Panc1 (cell line): ENCODE measurements around the gene KIZ. TPM values are rescaled to one million over a fixed set of nuclear protein-coding genes. Genes with fewer than 3 reads are reported as not detected.

Experiments
- ATAC-seq: fragments of 200-7000 bp; cut with Tn5 transposase; 2 replicates; pipeline ENCODE4 v1.9.1; 2020; ENCODE audit warnings: mild to moderate bottlenecking, moderate library complexity
- BruUV-seq: library from RNA; stranded (reverse); fragments of 400-500 nt; replicated peaks from 2 replicates; lab custom pipeline; 2021; lab: Mats Ljungman, UMichigan
- CTCF ChIA-PET: fragments of 300-600 bp; sonication (Branson Sonifier 250); formaldehyde crosslinking; loops from one replicate; lab custom pipeline; 2022; ENCODE audit warnings: antibody characterized with exemption; lab: Charles Lee
- POLR2A ChIA-PET: fragments of 300-600 bp; sonication (Branson Sonifier 250); formaldehyde crosslinking; loops from one replicate; lab custom pipeline; 2022; ENCODE audit warnings: antibody characterized with exemption; lab: Charles Lee
- DNase-seq: peaks from one replicate; pipeline ENCODE4 v3.0.0-alpha.2; 2010; ENCODE audit warnings: low read depth, low spot score
- H3K27ac ChIP-seq: 2 replicates; pipeline ENCODE4 v1.5.1; 2011; ENCODE audit warnings: mild to moderate bottlenecking, low read length, inconsistent platforms
- H3K27me3 ChIP-seq: fragments of 200-500 bp; sonication (Bioruptor generic); 2 replicates; pipeline ENCODE4 v1.6.0; 2014; ENCODE audit warnings: low read length, inconsistent platforms; ENCODE audit not compliant: control insufficient read depth, insufficient read depth
- H3K36me3 ChIP-seq: fragments of 200-500 bp; sonication (Bioruptor generic); 2 replicates; pipeline ENCODE4 v1.5.1; 2014; ENCODE audit warnings: inconsistent platforms, mild to moderate bottlenecking, low read length, moderate library complexity; ENCODE audit not compliant: control insufficient read depth, insufficient read depth
- H3K4me1 ChIP-seq: 2 replicates; pipeline ENCODE4 v1.5.1; 2011; ENCODE audit warnings: inconsistent platforms, mild to moderate bottlenecking, low read length, moderate library complexity; ENCODE audit not compliant: control insufficient read depth, insufficient read depth
- H3K4me3 ChIP-seq, 2 experiments: 2 replicates each; pipeline ENCODE4 v1.5.1; 2011 to 2012; ENCODE audit warnings: low read depth in 2 of 2, low read length in 2 of 2, mild to moderate bottlenecking in 2 of 2, inconsistent platforms in 1 of 2, moderate library complexity in 1 of 2
- H3K9me3 ChIP-seq: fragments of 200-500 bp; sonication (Bioruptor generic); 2 replicates; pipeline ENCODE4 v1.5.1; 2014; ENCODE audit warnings: low read depth, mild to moderate bottlenecking, inconsistent platforms, low read length, moderate library complexity; ENCODE audit not compliant: control insufficient read depth, insufficient read depth
- POLR2AphosphoS5 ChIP-seq: IDR thresholded peaks from 2 replicates; pipeline ENCODE4 v1.6.1; 2012; ENCODE audit warnings: mild to moderate bottlenecking, low read depth, low read length, moderate library complexity
- SIN3A ChIP-seq: IDR thresholded peaks from 2 replicates; pipeline ENCODE4 v1.6.1; 2012; ENCODE audit warnings: low read depth, mild to moderate bottlenecking, low read length, moderate library complexity, borderline replicate concordance; ENCODE audit not compliant: insufficient read depth
- TCF7L2 ChIP-seq: IDR thresholded peaks from 2 replicates; pipeline ENCODE4 v1.6.1; 2011; ENCODE audit warnings: mild to moderate bottlenecking, low read depth, low read length, inconsistent platforms
- in situ Hi-C: cut with HindIII; loops from 2 replicates; pipeline ENCODE4 v1.10.0; 2016; ENCODE audit warnings: low sequenced_read_pairs, low pct_unique_long_range_greater_than_20kb
- intact Hi-C: fragments of 100-400 bp; cut with micrococcal nuclease; formaldehyde crosslinking; loops from one replicate; pipeline ENCODE4 v1.10.0; 2022; ENCODE audit not compliant: unreplicated experiment
- total RNA-seq: library from RNA; stranded (reverse); gene quantifications from one replicate; pipeline ENCODE4 v1.2.1, GENCODE V29; 2021; ENCODE audit not compliant: unreplicated experiment
- TF ChIP-seq, protein P1 (sequence below), 2 experiments: IDR thresholded peaks; 2 replicates each; pipeline ENCODE4 v1.6.1; 2011 to 2012; ENCODE audit warnings: low read depth in 2 of 2, control low read depth in 1 of 2, low read length in 1 of 2, mild to moderate bottlenecking in 1 of 2, moderate library complexity in 1 of 2; ENCODE audit not compliant: insufficient read depth in 1 of 2
- TF ChIP-seq, protein P2 (sequence below): fragments of 450-650 bp; IDR thresholded peaks from 2 replicates; pipeline ENCODE4 v1.5.1; 2017; ENCODE audit warnings: mild to moderate bottlenecking

The KIZ gene
- total RNA-seq, 1 experiment from 2014 or later: 6.5 TPM

DNA sequence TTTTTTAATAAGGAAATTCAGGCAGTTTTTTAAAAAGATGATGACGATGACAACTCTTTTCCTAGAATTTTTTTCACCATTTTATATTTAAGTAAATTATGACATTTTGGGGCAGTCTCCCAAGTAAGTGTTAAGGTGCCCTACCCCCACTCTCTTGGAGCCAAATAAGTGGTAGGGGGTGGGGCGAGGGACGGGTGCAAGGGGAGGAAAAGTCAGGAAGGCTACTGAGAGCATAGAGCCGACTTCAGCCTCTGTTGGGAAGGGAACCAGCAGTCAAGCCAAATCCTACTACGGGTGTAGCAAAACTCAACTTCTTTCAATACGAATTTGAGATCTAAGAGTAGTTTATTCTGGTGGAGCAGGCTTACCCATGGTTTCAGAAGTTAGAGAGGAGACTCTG is 54.4 kb downstream of the KIZ start:
- TF ChIP-seq TCF7L2 (no peak), POLR2AphosphoS5 (no peak), SIN3A (no peak)
- TF ChIP-seq, protein P1, sequence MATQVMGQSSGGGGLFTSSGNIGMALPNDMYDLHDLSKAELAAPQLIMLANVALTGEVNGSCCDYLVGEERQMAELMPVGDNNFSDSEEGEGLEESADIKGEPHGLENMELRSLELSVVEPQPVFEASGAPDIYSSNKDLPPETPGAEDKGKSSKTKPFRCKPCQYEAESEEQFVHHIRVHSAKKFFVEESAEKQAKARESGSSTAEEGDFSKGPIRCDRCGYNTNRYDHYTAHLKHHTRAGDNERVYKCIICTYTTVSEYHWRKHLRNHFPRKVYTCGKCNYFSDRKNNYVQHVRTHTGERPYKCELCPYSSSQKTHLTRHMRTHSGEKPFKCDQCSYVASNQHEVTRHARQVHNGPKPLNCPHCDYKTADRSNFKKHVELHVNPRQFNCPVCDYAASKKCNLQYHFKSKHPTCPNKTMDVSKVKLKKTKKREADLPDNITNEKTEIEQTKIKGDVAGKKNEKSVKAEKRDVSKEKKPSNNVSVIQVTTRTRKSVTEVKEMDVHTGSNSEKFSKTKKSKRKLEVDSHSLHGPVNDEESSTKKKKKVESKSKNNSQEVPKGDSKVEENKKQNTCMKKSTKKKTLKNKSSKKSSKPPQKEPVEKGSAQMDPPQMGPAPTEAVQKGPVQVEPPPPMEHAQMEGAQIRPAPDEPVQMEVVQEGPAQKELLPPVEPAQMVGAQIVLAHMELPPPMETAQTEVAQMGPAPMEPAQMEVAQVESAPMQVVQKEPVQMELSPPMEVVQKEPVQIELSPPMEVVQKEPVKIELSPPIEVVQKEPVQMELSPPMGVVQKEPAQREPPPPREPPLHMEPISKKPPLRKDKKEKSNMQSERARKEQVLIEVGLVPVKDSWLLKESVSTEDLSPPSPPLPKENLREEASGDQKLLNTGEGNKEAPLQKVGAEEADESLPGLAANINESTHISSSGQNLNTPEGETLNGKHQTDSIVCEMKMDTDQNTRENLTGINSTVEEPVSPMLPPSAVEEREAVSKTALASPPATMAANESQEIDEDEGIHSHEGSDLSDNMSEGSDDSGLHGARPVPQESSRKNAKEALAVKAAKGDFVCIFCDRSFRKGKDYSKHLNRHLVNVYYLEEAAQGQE (IDR thresholded peaks at IDR 0.05; ENCODE audit: insufficient read depth in 1 of 2, low read depth in 2 of 2, low read length in 1 of 2): no peak
- TF ChIP-seq, protein P2, sequence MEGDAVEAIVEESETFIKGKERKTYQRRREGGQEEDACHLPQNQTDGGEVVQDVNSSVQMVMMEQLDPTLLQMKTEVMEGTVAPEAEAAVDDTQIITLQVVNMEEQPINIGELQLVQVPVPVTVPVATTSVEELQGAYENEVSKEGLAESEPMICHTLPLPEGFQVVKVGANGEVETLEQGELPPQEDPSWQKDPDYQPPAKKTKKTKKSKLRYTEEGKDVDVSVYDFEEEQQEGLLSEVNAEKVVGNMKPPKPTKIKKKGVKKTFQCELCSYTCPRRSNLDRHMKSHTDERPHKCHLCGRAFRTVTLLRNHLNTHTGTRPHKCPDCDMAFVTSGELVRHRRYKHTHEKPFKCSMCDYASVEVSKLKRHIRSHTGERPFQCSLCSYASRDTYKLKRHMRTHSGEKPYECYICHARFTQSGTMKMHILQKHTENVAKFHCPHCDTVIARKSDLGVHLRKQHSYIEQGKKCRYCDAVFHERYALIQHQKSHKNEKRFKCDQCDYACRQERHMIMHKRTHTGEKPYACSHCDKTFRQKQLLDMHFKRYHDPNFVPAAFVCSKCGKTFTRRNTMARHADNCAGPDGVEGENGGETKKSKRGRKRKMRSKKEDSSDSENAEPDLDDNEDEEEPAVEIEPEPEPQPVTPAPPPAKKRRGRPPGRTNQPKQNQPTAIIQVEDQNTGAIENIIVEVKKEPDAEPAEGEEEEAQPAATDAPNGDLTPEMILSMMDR: no peak
- in situ Hi-C loops (no loop called here), intact Hi-C loops (no loop called here)
- no peaks in the 10 kb centered on the region for H3K36me3 ChIP-seq
- no peaks in the 10 kb centered on the region for H3K27me3 ChIP-seq
- H3K9me3 ChIP-seq: no peaks in the 10 kb centered on the region; the same call in 1 of the 2 replicates
- no TSS peak for BruUV-seq
- no peak for ATAC-seq
- no peak for DNase-seq
- H3K4me3 ChIP-seq: no peak overlapping the region
- peaks cover 9% of the 10 kb centered on the region for H3K4me1 ChIP-seq
- ChIA-PET CTCF (no interaction called here), POLR2A (no interaction called here)
- no peak overlapping the region for H3K27ac ChIP-seq

DNA sequence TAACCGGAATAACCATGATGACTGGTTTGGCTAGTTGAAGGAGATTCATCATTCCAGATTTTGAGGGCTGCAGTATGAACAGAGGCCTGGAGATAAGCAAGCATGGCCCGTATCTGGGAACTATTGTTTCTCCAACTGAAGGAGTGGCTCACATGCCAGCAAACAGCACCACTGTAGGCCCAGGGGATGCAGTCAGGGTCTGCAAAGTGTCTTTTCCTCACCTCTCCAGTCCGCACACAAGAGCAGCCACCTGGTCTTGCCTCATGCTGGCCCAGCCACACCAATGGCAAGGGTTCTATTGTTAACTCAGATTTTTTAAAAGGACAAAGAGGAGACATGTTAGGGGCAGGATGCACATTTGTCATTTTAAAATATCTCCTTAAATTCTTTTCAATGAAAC is 55.1 kb downstream of the KIZ start:
- no TSS peak for BruUV-seq
- in situ Hi-C loops: no loop called here
- TF ChIP-seq, protein P2: no peak
- TF ChIP-seq TCF7L2 (no peak), POLR2AphosphoS5 (no peak), SIN3A (no peak)
- TF ChIP-seq, protein P1 (IDR thresholded peaks at IDR 0.05; ENCODE audit: insufficient read depth in 1 of 2, low read depth in 2 of 2, low read length in 1 of 2): no peak
- H3K4me3 ChIP-seq: no peak overlapping the region
- H3K36me3 ChIP-seq: no peaks in the 10 kb centered on the region
- ChIA-PET CTCF (no interaction called here), POLR2A (no interaction called here)
- ATAC-seq (no peak), DNase-seq (no peak)
- no peak overlapping the region for H3K27ac ChIP-seq
- intact Hi-C loops: no loop called here
- H3K4me1 ChIP-seq: peaks cover 9% of the 10 kb centered on the region
- no peaks in the 10 kb centered on the region; the same call in 1 of the 2 replicates for H3K9me3 ChIP-seq
- H3K27me3 ChIP-seq: no peaks in the 10 kb centered on the region
